Panc1 (cell line): Measurements from ENCODE around the gene HNRNPUL1. TPM values are rescaled to one million over a fixed set of nuclear protein-coding genes. Genes with fewer than 3 reads are reported as not detected.

Experiments used
- ATAC-seq: fragments of 200-7000 bp; cut with Tn5 transposase; 2 replicates; pipeline ENCODE4 v1.9.1; 2020; ENCODE audit warnings: mild to moderate bottlenecking, moderate library complexity
- BruUV-seq: library from RNA; stranded (reverse); fragments of 400-500 nt; replicated peaks from 2 replicates; lab custom pipeline; 2021; lab: Mats Ljungman, UMichigan
- CTCF ChIA-PET: fragments of 300-600 bp; sonication (Branson Sonifier 250); formaldehyde crosslinking; loops from one replicate; lab custom pipeline; 2022; ENCODE audit warnings: antibody characterized with exemption; lab: Charles Lee
- POLR2A ChIA-PET: fragments of 300-600 bp; sonication (Branson Sonifier 250); formaldehyde crosslinking; loops from one replicate; lab custom pipeline; 2022; ENCODE audit warnings: antibody characterized with exemption; lab: Charles Lee
- DNase-seq: peaks from one replicate; pipeline ENCODE4 v3.0.0-alpha.2; 2010; ENCODE audit warnings: low read depth, low spot score
- H3K27ac ChIP-seq: 2 replicates; pipeline ENCODE4 v1.5.1; 2011; ENCODE audit warnings: mild to moderate bottlenecking, low read length, inconsistent platforms
- H3K27me3 ChIP-seq: fragments of 200-500 bp; sonication (Bioruptor generic); 2 replicates; pipeline ENCODE4 v1.6.0; 2014; ENCODE audit warnings: low read length, inconsistent platforms; ENCODE audit not compliant: control insufficient read depth, insufficient read depth
- H3K36me3 ChIP-seq: fragments of 200-500 bp; sonication (Bioruptor generic); 2 replicates; pipeline ENCODE4 v1.5.1; 2014; ENCODE audit warnings: inconsistent platforms, mild to moderate bottlenecking, low read length, moderate library complexity; ENCODE audit not compliant: control insufficient read depth, insufficient read depth
- H3K4me1 ChIP-seq: 2 replicates; pipeline ENCODE4 v1.5.1; 2011; ENCODE audit warnings: inconsistent platforms, mild to moderate bottlenecking, low read length, moderate library complexity; ENCODE audit not compliant: control insufficient read depth, insufficient read depth
- H3K4me3 ChIP-seq, 2 experiments: 2 replicates each; pipeline ENCODE4 v1.5.1; 2011 to 2012; ENCODE audit warnings: low read depth in 2 of 2, low read length in 2 of 2, mild to moderate bottlenecking in 2 of 2, inconsistent platforms in 1 of 2, moderate library complexity in 1 of 2
- H3K9me3 ChIP-seq: fragments of 200-500 bp; sonication (Bioruptor generic); 2 replicates; pipeline ENCODE4 v1.5.1; 2014; ENCODE audit warnings: low read depth, mild to moderate bottlenecking, inconsistent platforms, low read length, moderate library complexity; ENCODE audit not compliant: control insufficient read depth, insufficient read depth
- POLR2AphosphoS5 ChIP-seq: IDR thresholded peaks from 2 replicates; pipeline ENCODE4 v1.6.1; 2012; ENCODE audit warnings: mild to moderate bottlenecking, low read depth, low read length, moderate library complexity
- REST ChIP-seq, 2 experiments: IDR thresholded peaks; 2 replicates each; pipeline ENCODE4 v1.6.1; 2011 to 2012; ENCODE audit warnings: low read depth in 2 of 2, control low read depth in 1 of 2, low read length in 1 of 2, mild to moderate bottlenecking in 1 of 2, moderate library complexity in 1 of 2; ENCODE audit not compliant: insufficient read depth in 1 of 2
- SIN3A ChIP-seq: IDR thresholded peaks from 2 replicates; pipeline ENCODE4 v1.6.1; 2012; ENCODE audit warnings: low read depth, mild to moderate bottlenecking, low read length, moderate library complexity, borderline replicate concordance; ENCODE audit not compliant: insufficient read depth
- TCF7L2 ChIP-seq: IDR thresholded peaks from 2 replicates; pipeline ENCODE4 v1.6.1; 2011; ENCODE audit warnings: mild to moderate bottlenecking, low read depth, low read length, inconsistent platforms
- in situ Hi-C: cut with HindIII; loops from 2 replicates; pipeline ENCODE4 v1.10.0; 2016; ENCODE audit warnings: low sequenced_read_pairs, low pct_unique_long_range_greater_than_20kb
- intact Hi-C: fragments of 100-400 bp; cut with micrococcal nuclease; formaldehyde crosslinking; loops from one replicate; pipeline ENCODE4 v1.10.0; 2022; ENCODE audit not compliant: unreplicated experiment
- total RNA-seq: library from RNA; stranded (reverse); gene quantifications from one replicate; pipeline ENCODE4 v1.2.1, GENCODE V29; 2021; ENCODE audit not compliant: unreplicated experiment
- TF ChIP-seq, protein P1 (sequence below): fragments of 450-650 bp; IDR thresholded peaks from 2 replicates; pipeline ENCODE4 v1.5.1; 2017; ENCODE audit warnings: mild to moderate bottlenecking

The HNRNPUL1 gene
- total RNA-seq, 1 experiment from 2014 or later = 183 TPM

DNA sequence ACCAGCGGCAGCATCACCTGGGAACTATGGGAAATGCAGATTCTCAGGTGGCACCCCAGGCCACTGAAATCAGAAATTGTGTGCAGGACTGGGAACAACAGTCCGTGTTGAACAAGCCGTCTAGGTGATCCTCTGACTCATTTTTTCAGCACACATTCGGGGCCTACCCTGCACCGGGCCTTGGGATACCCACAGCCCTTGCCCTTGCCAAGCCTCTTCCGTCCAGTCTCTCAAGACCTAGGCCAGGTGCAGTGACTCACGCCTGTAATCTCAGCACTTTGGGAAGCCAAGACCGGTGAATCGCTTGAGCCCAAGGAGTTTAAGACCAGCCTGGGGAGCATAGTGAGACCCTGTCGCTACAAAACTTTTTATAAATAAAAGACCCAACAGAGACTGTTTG lies 71.3 kb downstream of the HNRNPUL1 start:
- intact Hi-C loops (no loop called here), in situ Hi-C loops (no loop called here)
- no peak overlapping the region for H3K27ac ChIP-seq
- no peak for ATAC-seq
- TF ChIP-seq TCF7L2 (no peak), SIN3A (no peak), REST (IDR thresholded peaks at IDR 0.05; ENCODE audit: insufficient read depth in 1 of 2, low read depth in 2 of 2, low read length in 1 of 2) (no peak), POLR2AphosphoS5 (no peak)
- TF ChIP-seq, protein P1, sequence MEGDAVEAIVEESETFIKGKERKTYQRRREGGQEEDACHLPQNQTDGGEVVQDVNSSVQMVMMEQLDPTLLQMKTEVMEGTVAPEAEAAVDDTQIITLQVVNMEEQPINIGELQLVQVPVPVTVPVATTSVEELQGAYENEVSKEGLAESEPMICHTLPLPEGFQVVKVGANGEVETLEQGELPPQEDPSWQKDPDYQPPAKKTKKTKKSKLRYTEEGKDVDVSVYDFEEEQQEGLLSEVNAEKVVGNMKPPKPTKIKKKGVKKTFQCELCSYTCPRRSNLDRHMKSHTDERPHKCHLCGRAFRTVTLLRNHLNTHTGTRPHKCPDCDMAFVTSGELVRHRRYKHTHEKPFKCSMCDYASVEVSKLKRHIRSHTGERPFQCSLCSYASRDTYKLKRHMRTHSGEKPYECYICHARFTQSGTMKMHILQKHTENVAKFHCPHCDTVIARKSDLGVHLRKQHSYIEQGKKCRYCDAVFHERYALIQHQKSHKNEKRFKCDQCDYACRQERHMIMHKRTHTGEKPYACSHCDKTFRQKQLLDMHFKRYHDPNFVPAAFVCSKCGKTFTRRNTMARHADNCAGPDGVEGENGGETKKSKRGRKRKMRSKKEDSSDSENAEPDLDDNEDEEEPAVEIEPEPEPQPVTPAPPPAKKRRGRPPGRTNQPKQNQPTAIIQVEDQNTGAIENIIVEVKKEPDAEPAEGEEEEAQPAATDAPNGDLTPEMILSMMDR = no peak
- no peaks in the 10 kb centered on the region for H3K9me3 ChIP-seq
- no TSS peak for BruUV-seq
- POLR2A ChIA-PET = interaction anchor here (0.6 kb wide), 1 partner anchor 768 kb away, joined by 3 read pairs; no protein-coding TSS in a partner anchor
- H3K4me1 ChIP-seq = no peaks in the 10 kb centered on the region
- CTCF ChIA-PET = no interaction called here
- H3K27me3 ChIP-seq = no peaks in the 10 kb centered on the region
- no peaks in the 10 kb centered on the region for H3K36me3 ChIP-seq
- no peak overlapping the region for H3K4me3 ChIP-seq
- DNase-seq = no peak

DNA sequence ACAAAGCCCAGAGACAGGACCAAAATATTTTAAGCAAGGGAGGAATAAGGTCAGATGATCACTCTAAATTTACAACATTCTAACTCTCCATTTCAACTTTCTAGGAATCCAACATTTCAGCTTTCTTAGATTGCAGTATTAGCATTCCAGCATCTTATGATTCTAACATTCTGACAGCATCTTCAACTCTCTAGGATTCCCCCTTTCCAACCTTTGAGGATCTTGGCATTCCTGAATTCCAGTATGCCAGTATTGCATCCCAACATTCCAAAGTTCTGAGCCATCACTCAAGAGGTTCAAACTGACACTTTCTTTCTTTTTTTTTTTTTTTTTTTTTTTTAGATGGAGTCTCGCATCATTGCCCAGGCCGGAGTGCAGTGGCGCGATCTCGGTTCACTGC lies 75.8 kb downstream of the HNRNPUL1 start:
- H3K36me3 ChIP-seq = no peaks in the 10 kb centered on the region
- intact Hi-C loops = no loop called here
- BruUV-seq = no TSS peak
- CTCF ChIA-PET = interaction anchor here (0.7 kb wide), 1 partner anchor 96 kb away, joined by 8 read pairs; no protein-coding TSS in a partner anchor
- POLR2A ChIA-PET = interaction anchor here (0.7 kb wide), 1 partner anchor 209 kb away, joined by 7 read pairs; no protein-coding TSS in a partner anchor
- DNase-seq (no peak), ATAC-seq (no peak)
- TF ChIP-seq TCF7L2 (no peak), REST (IDR thresholded peaks at IDR 0.05; ENCODE audit: insufficient read depth in 1 of 2, low read depth in 2 of 2, low read length in 1 of 2) (no peak), POLR2AphosphoS5 (no peak), SIN3A (no peak)
- TF ChIP-seq, protein P1 = no peak
- H3K27ac ChIP-seq = no peak overlapping the region
- in situ Hi-C loops = no loop called here
- H3K27me3 ChIP-seq = no peaks in the 10 kb centered on the region
- no peak overlapping the region for H3K4me3 ChIP-seq
- no peaks in the 10 kb centered on the region for H3K9me3 ChIP-seq
- H3K4me1 ChIP-seq = no peaks in the 10 kb centered on the region
